Measurements from ENCODE around the gene BBX. TPM values are rescaled to one million over a fixed set of nuclear protein-coding genes. Genes with fewer than 3 reads are reported as not detected.
"Not testable (repeated sequence)": the region's sequence is repeated elsewhere in the genome, so short reads cannot be mapped to it uniquely, and the experiment has no call there.

The BBX gene
- polyA plus RNA-seq, 3 donors, result 15.7 to 25.1 (median 16.6) TPM

DNA sequence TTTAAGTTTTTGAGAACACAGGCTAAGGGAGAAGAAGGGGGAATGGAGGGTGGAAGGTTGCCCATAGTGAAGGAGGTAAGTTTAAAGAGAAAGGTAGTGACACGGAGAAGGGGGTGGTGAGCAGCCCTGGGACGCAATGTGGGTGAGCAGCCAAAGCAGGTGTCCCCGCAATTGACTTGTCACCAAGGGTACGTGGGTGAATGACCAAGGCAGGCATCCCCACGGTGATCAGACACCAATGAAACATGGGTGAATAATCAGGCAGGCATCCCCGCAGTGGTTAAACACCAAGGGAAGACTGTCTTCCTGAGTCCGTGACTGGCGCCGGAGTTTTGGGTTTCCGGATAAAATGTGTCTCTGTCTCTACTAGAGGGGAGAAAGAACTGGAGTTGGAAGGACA is 48.3 kb downstream of the BBX start:
- not testable (repeated sequence) for H3K4me1 Mint-ChIP-seq; H3K9me3 ChIP-seq (replicated peaks in 1 of 2; ENCODE audit: control insufficient read depth in 1 of 2, insufficient read depth in 1 of 2, low read length in 2 of 2); H3K4me3 ChIP-seq (replicated peaks in 1 of 3; ENCODE audit: low read depth in 2 of 3, low read length in 3 of 3); H3K4me1 ChIP-seq (ENCODE audit: control insufficient read depth in 1 of 2, insufficient read depth in 2 of 2, low read length in 2 of 2); H3K27ac Mint-ChIP-seq; H3K9ac ChIP-seq (ENCODE audit: insufficient read depth, low read length, poor library complexity, severe bottlenecking); H3K27me3 ChIP-seq (ENCODE audit: control insufficient read depth in 2 of 2, insufficient read depth in 2 of 2, low read length in 2 of 2); H3K36me3 Mint-ChIP-seq; DNase-seq; H3K4me3 Mint-ChIP-seq; H3K27me3 Mint-ChIP-seq (ENCODE audit: low read depth in 3 of 3); H3K27ac ChIP-seq (ENCODE audit: low read depth in 1 of 2, low read length in 2 of 2); H4K20me1 ChIP-seq (ENCODE audit: insufficient read depth, low read length); H3K36me3 ChIP-seq (replicated peaks in 1 of 2; ENCODE audit: control insufficient read depth in 1 of 2, insufficient read depth in 2 of 2, low read length in 2 of 2); H2AFZ ChIP-seq (ENCODE audit: insufficient read depth, low read depth, low read length, poor library complexity, severe bottlenecking); H3K9me3 Mint-ChIP-seq; H3K4me2 ChIP-seq (replicated peaks; ENCODE audit: extremely low read depth, low read length, poor library complexity, severe bottlenecking)
- H3K79me2 ChIP-seq (ENCODE audit: insufficient read depth, low read length), result peaks cover 12% of the 10 kb centered on the region
- intact Hi-C loops (cut with micrococcal nuclease), result loop anchor here in 1 of 2 donors (10.0 kb wide), 1 partner anchor 174 kb away; no protein-coding TSS in a partner anchor
- 96% methylated on average over 10 of the region's 10 CpGs for WGBS (ENCODE audit: insufficient coverage)

DNA sequence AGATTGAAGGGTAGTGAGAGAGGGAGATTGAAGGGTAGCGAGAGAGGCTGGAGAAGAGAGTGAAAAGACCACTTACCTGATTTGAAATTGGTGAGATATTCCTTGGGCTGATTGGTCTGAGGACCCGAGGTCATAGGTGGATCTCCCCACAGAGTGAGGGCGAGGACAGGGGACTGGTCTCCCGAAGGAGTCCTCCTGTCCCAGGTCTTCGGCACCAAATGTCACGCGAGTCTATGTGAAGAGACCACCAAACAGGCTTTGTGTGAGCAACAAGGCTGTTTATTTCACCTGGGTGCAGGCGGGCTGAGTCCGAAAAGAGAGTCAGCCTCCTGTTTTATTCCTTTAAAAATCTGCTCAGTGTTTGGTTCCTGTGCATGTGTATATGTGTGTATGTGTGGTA is 48.7 kb downstream of the BBX start:
- H3K36me3 Mint-ChIP-seq; DNase-seq; H3K4me3 Mint-ChIP-seq; H3K4me1 ChIP-seq (ENCODE audit: control insufficient read depth in 1 of 2, insufficient read depth in 2 of 2, low read length in 2 of 2); H3K36me3 ChIP-seq (replicated peaks in 1 of 2; ENCODE audit: control insufficient read depth in 1 of 2, insufficient read depth in 2 of 2, low read length in 2 of 2); H3K9ac ChIP-seq (ENCODE audit: insufficient read depth, low read length, poor library complexity, severe bottlenecking); H3K4me2 ChIP-seq (replicated peaks; ENCODE audit: extremely low read depth, low read length, poor library complexity, severe bottlenecking); H3K4me1 Mint-ChIP-seq; H3K27me3 ChIP-seq (ENCODE audit: control insufficient read depth in 2 of 2, insufficient read depth in 2 of 2, low read length in 2 of 2); H4K20me1 ChIP-seq (ENCODE audit: insufficient read depth, low read length); H3K4me3 ChIP-seq (replicated peaks in 1 of 3; ENCODE audit: low read depth in 2 of 3, low read length in 3 of 3); H3K27ac ChIP-seq (ENCODE audit: low read depth in 1 of 2, low read length in 2 of 2); H3K9me3 ChIP-seq (replicated peaks in 1 of 2; ENCODE audit: control insufficient read depth in 1 of 2, insufficient read depth in 1 of 2, low read length in 2 of 2); H3K27me3 Mint-ChIP-seq (ENCODE audit: low read depth in 3 of 3); H2AFZ ChIP-seq (ENCODE audit: insufficient read depth, low read depth, low read length, poor library complexity, severe bottlenecking); H3K27ac Mint-ChIP-seq; H3K9me3 Mint-ChIP-seq: not testable (repeated sequence)
- peaks cover 12% of the 10 kb centered on the region for H3K79me2 ChIP-seq (ENCODE audit: insufficient read depth, low read length)
- 100% methylated on average over 8 of the region's 9 CpGs for WGBS (ENCODE audit: insufficient coverage)
- intact Hi-C loops (cut with micrococcal nuclease), result loop anchor here in 1 of 2 donors (10.0 kb wide), 1 partner anchor 173 kb away; no protein-coding TSS in a partner anchor

DNA sequence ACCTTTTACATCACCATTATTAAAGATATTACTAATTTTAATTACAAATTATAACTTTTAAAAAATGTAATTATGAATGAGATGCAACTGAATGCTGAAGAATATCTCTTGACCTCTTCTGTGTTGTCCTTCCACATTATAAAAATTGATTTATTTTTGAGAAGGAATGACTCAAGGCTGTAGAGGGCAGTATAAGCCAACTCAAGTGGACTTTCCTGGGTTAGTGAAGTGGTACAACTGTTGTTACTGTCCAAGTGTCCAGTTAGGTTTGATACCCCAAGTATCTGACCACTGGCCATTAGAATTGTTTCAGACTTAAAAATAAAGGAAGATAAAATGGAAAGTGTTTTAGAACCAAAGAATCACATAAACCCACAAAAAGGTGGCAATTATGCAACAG is 51.9 kb downstream of the BBX start:
- no peaks in the 10 kb centered on the region for H3K27me3 ChIP-seq (ENCODE audit: control insufficient read depth in 2 of 2, insufficient read depth in 2 of 2, low read length in 2 of 2)
- Mint-ChIP-seq H3K27ac (no peak overlapping the region), H3K27me3 (ENCODE audit: low read depth in 3 of 3) (no peaks in the 10 kb centered on the region), H3K9me3 (no peaks in the 10 kb centered on the region), H3K4me3 (no peak overlapping the region), H3K4me1 (peaks cover 2% of the 10 kb centered on the region), H3K36me3 (peaks cover 0 to 3% of the 10 kb centered on the region in 2 donors)
- no peak overlapping the region for H3K4me3 ChIP-seq (replicated peaks in 1 of 3; ENCODE audit: low read depth in 2 of 3, low read length in 3 of 3)
- DNase-seq, result peak; percentile 12 to 39 (median 36)
- no peak overlapping the region for H3K9ac ChIP-seq (ENCODE audit: insufficient read depth, low read length, poor library complexity, severe bottlenecking)
- intact Hi-C loops (cut with micrococcal nuclease), result loop anchor here in 1 of 2 donors (10.0 kb wide), 1 partner anchor 170 kb away; no protein-coding TSS in a partner anchor
- H3K9me3 ChIP-seq (replicated peaks in 1 of 2; ENCODE audit: control insufficient read depth in 1 of 2, insufficient read depth in 1 of 2, low read length in 2 of 2), result no peaks in the 10 kb centered on the region
- H3K79me2 ChIP-seq (ENCODE audit: insufficient read depth, low read length), result no peaks in the 10 kb centered on the region
- no peak overlapping the region for H2AFZ ChIP-seq (ENCODE audit: insufficient read depth, low read depth, low read length, poor library complexity, severe bottlenecking)
- no peak overlapping the region for H3K4me2 ChIP-seq (replicated peaks; ENCODE audit: extremely low read depth, low read length, poor library complexity, severe bottlenecking)
- peaks cover 9% of the 10 kb centered on the region for H4K20me1 ChIP-seq (ENCODE audit: insufficient read depth, low read length)
- no peak overlapping the region for H3K27ac ChIP-seq (ENCODE audit: low read depth in 1 of 2, low read length in 2 of 2)
- peaks cover 0 to 6% of the 10 kb centered on the region in 2 donors for H3K36me3 ChIP-seq (replicated peaks in 1 of 2; ENCODE audit: control insufficient read depth in 1 of 2, insufficient read depth in 2 of 2, low read length in 2 of 2)
- no peaks in the 10 kb centered on the region for H3K4me1 ChIP-seq (ENCODE audit: control insufficient read depth in 1 of 2, insufficient read depth in 2 of 2, low read length in 2 of 2)
- TF ChIP-seq, protein P1, sequence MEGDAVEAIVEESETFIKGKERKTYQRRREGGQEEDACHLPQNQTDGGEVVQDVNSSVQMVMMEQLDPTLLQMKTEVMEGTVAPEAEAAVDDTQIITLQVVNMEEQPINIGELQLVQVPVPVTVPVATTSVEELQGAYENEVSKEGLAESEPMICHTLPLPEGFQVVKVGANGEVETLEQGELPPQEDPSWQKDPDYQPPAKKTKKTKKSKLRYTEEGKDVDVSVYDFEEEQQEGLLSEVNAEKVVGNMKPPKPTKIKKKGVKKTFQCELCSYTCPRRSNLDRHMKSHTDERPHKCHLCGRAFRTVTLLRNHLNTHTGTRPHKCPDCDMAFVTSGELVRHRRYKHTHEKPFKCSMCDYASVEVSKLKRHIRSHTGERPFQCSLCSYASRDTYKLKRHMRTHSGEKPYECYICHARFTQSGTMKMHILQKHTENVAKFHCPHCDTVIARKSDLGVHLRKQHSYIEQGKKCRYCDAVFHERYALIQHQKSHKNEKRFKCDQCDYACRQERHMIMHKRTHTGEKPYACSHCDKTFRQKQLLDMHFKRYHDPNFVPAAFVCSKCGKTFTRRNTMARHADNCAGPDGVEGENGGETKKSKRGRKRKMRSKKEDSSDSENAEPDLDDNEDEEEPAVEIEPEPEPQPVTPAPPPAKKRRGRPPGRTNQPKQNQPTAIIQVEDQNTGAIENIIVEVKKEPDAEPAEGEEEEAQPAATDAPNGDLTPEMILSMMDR (IDR thresholded peaks at IDR 0.05), result peak; percentile 61

Measured in CD14-positive monocyte (primary cell).